Left lung (tissue), 10 donors: Measurements from ENCODE around the gene ZFYVE21. TPM values are rescaled to one million over a fixed set of nuclear protein-coding genes. Genes with fewer than 3 reads are reported as not detected.

Source experiments
- ATAC-seq: fragments of 200-7000 bp; cut with Tn5 transposase; one replicate; pipeline ENCODE4 v1.9.1; 2020; ENCODE audit warnings: moderate library complexity
- DNase-seq, 4 donors: peaks; one replicate each; pipeline ENCODE4 v3.0.0-alpha.2; 2013 to 2020
- H3K27ac ChIP-seq, 2 donors: fragments of 200-600 bp; sonication (generic) in 1 of 2; one replicate each; pipeline versions ENCODE4 v1.5.0 to v1.8.0; 2020 to 2021
- H3K27me3 ChIP-seq, 2 donors: fragments of 200-600 bp; sonication (generic) in 1 of 2; one replicate each; pipeline versions ENCODE4 v1.5.0 to v1.8.0; 2020 to 2021
- H3K36me3 ChIP-seq, 2 donors: fragments of 200-600 bp; sonication (generic) in 1 of 2; one replicate each; pipeline versions ENCODE4 v1.5.0 to v1.8.0; 2020 to 2021
- H3K4me1 ChIP-seq, 2 donors: fragments of 200-600 bp; one replicate each; pipeline ENCODE4 v1.8.0; 2021
- H3K4me3 ChIP-seq, 2 donors: fragments of 200-600 bp; sonication (generic) in 1 of 2; one replicate each; pipeline versions ENCODE4 v1.5.0 to v1.8.0; 2020 to 2021; ENCODE audit warnings: mild to moderate bottlenecking in 1 of 2
- H3K9me3 ChIP-seq, 2 donors: fragments of 200-600 bp; sonication (generic) in 1 of 2; one replicate each; pipeline versions ENCODE4 v1.5.0 to v1.8.0; 2020 to 2021
- intact Hi-C, 2 donors: fragments of 100-400 bp; cut with DNase I; formaldehyde crosslinking; loops; one replicate each; pipeline versions ENCODE4 v1.11.2 to v1.14.2; 2022
- polyA plus RNA-seq, 6 donors: library from polyadenylated mRNA; unstranded; fragments of 120-200 nt; gene quantifications; one replicate each; pipeline ENCODE4 v1.2.1, GENCODE V29; 2013; ENCODE audit not compliant: insufficient read length in 6 of 6
- total RNA-seq, 2 donors: library from RNA; stranded (reverse); fragmentation: NEBNext Ultra II Directional; extraction: Animal tissue kit (Norgen Biotek cat#: 25700); gene quantifications; one replicate each; pipeline ENCODE4 v1.2.1, GENCODE V29; 2021
- TF ChIP-seq, protein P1 (sequence below), 2 donors: fragments of 200-600 bp; sonication (generic) in 1 of 2; IDR thresholded peaks; one replicate each; pipeline versions ENCODE4 v1.5.0 to v1.8.0; 2021; ENCODE audit warnings: antibody characterized with exemption in 2 of 2
- donor health status: DM: no; HTN: yes; CAD: no.
- donor health status: DM: no; HTN: no; CAD: no.

Gene ZFYVE21
- total and polyA plus RNA-seq, 8 donors, result 42.8 to 72.7 (median 59.2) TPM

- H3K36me3 ChIP-seq, result peaks cover 0 to 35% of the 10 kb centered on the region in 2 donors
- DNase-seq, result peak in 1 of 4 donors; percentile 82
- no peak overlapping the region for H3K4me3 ChIP-seq
- H3K27ac ChIP-seq, result peak overlapping the region in 1 of 2 donors; percentile 73
- ATAC-seq, result no peak
- intact Hi-C loops, result no loop called here
- no peaks in the 10 kb centered on the region for H3K27me3 ChIP-seq
- H3K4me1 ChIP-seq, result peaks cover 10 to 15% of the 10 kb centered on the region in 2 donors
- TF ChIP-seq, protein P1, sequence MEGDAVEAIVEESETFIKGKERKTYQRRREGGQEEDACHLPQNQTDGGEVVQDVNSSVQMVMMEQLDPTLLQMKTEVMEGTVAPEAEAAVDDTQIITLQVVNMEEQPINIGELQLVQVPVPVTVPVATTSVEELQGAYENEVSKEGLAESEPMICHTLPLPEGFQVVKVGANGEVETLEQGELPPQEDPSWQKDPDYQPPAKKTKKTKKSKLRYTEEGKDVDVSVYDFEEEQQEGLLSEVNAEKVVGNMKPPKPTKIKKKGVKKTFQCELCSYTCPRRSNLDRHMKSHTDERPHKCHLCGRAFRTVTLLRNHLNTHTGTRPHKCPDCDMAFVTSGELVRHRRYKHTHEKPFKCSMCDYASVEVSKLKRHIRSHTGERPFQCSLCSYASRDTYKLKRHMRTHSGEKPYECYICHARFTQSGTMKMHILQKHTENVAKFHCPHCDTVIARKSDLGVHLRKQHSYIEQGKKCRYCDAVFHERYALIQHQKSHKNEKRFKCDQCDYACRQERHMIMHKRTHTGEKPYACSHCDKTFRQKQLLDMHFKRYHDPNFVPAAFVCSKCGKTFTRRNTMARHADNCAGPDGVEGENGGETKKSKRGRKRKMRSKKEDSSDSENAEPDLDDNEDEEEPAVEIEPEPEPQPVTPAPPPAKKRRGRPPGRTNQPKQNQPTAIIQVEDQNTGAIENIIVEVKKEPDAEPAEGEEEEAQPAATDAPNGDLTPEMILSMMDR (IDR thresholded peaks at IDR 0.05), result no peak
- H3K9me3 ChIP-seq, result no peaks in the 10 kb centered on the region
These were observed 8.5 kb downstream of the ZFYVE21 start for GRCh38 chr14:103724116-103724515.

DNA sequence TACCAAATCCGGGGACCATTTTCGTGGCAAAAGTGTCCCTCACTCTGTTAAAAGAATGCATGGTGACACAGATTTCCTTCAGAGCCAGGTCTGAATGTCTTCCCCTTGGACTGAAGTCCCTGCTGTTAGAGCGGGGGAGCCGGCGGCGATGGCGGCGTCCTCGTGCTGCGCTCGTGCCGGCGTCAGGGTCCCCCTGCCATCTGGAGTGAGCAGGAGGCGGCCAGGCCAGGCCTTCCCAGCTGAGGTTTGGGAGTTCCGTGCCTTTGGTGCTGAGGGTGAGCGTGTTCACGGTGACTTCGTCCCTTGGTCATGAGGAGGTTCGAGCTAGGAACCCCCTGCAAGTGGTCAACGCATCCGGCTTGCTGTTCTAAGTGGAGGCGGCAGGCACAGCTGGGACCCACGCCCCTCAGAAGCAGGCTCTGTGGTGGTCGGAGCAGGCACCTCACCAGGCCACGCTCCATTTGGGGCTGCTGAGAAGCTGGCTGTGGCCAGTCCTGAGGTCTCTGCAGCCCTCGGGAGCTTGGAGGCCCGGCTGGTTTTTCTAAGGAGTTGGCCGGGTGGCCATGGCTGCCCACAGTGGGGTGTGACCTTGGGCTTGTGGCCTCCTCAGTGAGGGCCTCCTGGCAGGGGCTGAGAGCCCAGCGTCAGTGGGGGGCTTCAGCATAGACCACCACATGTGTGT lies 9.5 kb downstream of the ZFYVE21 start:
- Histone ChIP-seq H3K4me1 (peaks cover 10 to 20% of the 10 kb centered on the region in 2 donors), H3K36me3 (peaks cover 0 to 45% of the 10 kb centered on the region in 2 donors), H3K9me3 (no peaks in the 10 kb centered on the region), H3K27me3 (no peaks in the 10 kb centered on the region), H3K27ac (no peak overlapping the region), H3K4me3 (no peak overlapping the region)
- intact Hi-C loops, result no loop called here
- no peak for ATAC-seq
- TF ChIP-seq, protein P1 (IDR thresholded peaks at IDR 0.05), result no peak
- DNase-seq, result peak in 1 of 4 donors; percentile 76

GRCh38 chr14:103725739-103726395 lies 10.3 kb downstream of the ZFYVE21 start:
- Histone ChIP-seq H3K4me3 (no peak overlapping the region), H3K36me3 (peaks cover 0 to 49% of the 10 kb centered on the region in 2 donors), H3K9me3 (no peaks in the 10 kb centered on the region), H3K27ac (no peak overlapping the region), H3K27me3 (no peaks in the 10 kb centered on the region), H3K4me1 (peaks cover 10 to 20% of the 10 kb centered on the region in 2 donors)
- no peak for ATAC-seq
- TF ChIP-seq, protein P1 (IDR thresholded peaks at IDR 0.05), result no peak
- peak in 1 of 4 donors; percentile 57 for DNase-seq
- intact Hi-C loops, result no loop called here

DNA sequence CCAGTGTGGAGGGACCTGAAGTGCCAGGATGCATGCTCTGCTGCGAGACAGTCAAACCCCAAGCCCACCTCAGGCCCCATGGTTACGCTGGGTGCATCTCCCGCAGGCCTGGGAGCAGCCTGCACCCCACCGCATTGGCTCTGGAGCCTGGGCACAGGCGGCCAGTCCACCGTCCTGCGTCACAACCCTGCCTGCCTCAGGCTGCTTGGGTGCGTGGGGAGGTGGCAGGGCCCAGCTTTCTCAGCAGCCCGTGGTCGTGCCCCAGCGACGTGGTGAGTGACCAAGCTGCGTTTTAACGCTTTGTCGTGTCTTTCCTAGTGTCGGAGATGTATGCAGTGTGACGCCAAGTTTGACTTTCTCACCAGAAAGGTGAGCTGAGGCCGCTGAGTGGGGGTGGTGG lies 10.9 kb downstream of the ZFYVE21 start:
- intact Hi-C loops, result no loop called here
- TF ChIP-seq, protein P1 (IDR thresholded peaks at IDR 0.05), result no peak
- peak in 1 of 4 donors; percentile 65 for DNase-seq

DNA sequence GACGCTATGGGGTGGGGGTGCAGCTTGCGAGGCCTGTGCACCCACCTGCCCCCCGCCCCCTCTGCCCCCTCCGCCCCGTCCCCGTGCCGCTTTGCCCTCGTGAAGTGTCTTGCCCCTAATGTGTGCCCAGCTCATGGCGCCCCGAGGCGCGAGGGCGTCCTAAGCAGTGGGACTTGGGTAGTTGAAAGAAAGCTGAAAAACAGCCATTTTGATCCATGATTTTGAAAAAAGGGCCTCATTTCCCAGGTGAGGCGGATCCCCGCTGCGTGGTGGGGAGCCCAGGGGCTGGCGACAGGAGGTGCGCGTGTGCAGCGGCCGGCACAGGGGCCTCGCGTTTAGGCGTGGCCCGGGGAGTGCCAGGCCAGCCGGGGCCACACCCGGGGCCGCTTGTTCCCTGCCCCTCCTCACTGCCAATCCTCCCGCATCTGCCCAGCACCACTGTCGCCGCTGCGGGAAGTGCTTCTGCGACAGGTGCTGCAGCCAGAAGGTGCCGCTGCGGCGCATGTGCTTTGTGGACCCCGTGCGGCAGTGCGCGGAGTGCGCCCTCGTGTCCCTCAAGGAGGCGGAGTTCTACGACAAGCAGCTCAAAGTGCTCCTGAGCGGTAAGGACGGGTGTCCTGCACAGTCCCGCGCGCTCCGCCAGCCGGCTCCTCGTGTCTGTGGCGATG lies 11.8 kb downstream of the ZFYVE21 start:
- no peaks in the 10 kb centered on the region for H3K27me3 ChIP-seq
- peak; percentile 81 for ATAC-seq
- peak in 3 of 4 donors; percentile 60 to 85 (median 70) for DNase-seq
- H3K9me3 ChIP-seq, result no peaks in the 10 kb centered on the region
- intact Hi-C loops, result no loop called here
- H3K4me3 ChIP-seq, result no peak overlapping the region
- no peak overlapping the region for H3K27ac ChIP-seq
- peaks cover 10 to 20% of the 10 kb centered on the region in 2 donors for H3K4me1 ChIP-seq
- H3K36me3 ChIP-seq, result peaks cover 0 to 61% of the 10 kb centered on the region in 2 donors
- TF ChIP-seq, protein P1 (IDR thresholded peaks at IDR 0.05), result no peak

More for the DNA sequence above, 10.9 kb downstream of the ZFYVE21 start:
- H3K4me1 ChIP-seq, result peaks cover 10 to 20% of the 10 kb centered on the region in 2 donors
- H3K36me3 ChIP-seq, result peaks cover 0 to 51% of the 10 kb centered on the region in 2 donors
- ATAC-seq, result no peak
- H3K27me3 ChIP-seq, result no peaks in the 10 kb centered on the region
- no peak overlapping the region for H3K4me3 ChIP-seq
- H3K27ac ChIP-seq, result no peak overlapping the region
- no peaks in the 10 kb centered on the region for H3K9me3 ChIP-seq
